ENCODE results near the gene NSUN3. TPM values are rescaled to one million over a fixed set of nuclear protein-coding genes. Genes with fewer than 3 reads are reported as not detected.
A peak's percentile ranks its signal among the peaks of the same experiment; 100 is the strongest.

The NSUN3 gene
- total RNA-seq, 4 donors from 2014 or later: 7.4 to 11.9 (median 8.0) TPM

- Histone ChIP-seq H3K27me3 (no peaks in the 10 kb centered on the region), H3K27ac (replicated peaks in 1 of 4) (no peak overlapping the region), H3K36me3 (peaks cover 12 to 45% (median 17%) of the 10 kb centered on the region in 4 donors), H3K9me3 (no peaks in the 10 kb centered on the region), H3K4me1 (peaks cover 0 to 8% (median 2%) of the 10 kb centered on the region in 4 donors), H3K4me3 (no peak overlapping the region)
- intact Hi-C loops (cut with DNase I): no loop called here
- DNase-seq (ENCODE audit: extremely low spot score): no peak
- TF ChIP-seq EP300 (IDR thresholded peaks at IDR 0.05) (no peak), POLR2AphosphoS5 (IDR thresholded peaks at IDR 0.05) (no peak), POLR2A (IDR thresholded peaks at IDR 0.05; ENCODE audit: low read depth) (no peak)
- TF ChIP-seq, protein P1, sequence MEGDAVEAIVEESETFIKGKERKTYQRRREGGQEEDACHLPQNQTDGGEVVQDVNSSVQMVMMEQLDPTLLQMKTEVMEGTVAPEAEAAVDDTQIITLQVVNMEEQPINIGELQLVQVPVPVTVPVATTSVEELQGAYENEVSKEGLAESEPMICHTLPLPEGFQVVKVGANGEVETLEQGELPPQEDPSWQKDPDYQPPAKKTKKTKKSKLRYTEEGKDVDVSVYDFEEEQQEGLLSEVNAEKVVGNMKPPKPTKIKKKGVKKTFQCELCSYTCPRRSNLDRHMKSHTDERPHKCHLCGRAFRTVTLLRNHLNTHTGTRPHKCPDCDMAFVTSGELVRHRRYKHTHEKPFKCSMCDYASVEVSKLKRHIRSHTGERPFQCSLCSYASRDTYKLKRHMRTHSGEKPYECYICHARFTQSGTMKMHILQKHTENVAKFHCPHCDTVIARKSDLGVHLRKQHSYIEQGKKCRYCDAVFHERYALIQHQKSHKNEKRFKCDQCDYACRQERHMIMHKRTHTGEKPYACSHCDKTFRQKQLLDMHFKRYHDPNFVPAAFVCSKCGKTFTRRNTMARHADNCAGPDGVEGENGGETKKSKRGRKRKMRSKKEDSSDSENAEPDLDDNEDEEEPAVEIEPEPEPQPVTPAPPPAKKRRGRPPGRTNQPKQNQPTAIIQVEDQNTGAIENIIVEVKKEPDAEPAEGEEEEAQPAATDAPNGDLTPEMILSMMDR (IDR thresholded peaks at IDR 0.05): no peak
Observed at GRCh38 chr3:94110854-94111253, 48.0 kb downstream of the NSUN3 start.

GRCh38 chr3:94114666-94115065 is 51.8 kb downstream of the NSUN3 start:
- no peak overlapping the region for H3K4me3 ChIP-seq
- intact Hi-C loops (cut with DNase I): no loop called here
- DNase-seq (ENCODE audit: extremely low spot score): no peak
- H3K4me1 ChIP-seq: peaks cover 0 to 10% (median 2%) of the 10 kb centered on the region in 4 donors
- H3K27me3 ChIP-seq: no peaks in the 10 kb centered on the region
- 89% methylated on average over 5 of the region's 5 CpGs for WGBS
- no peak overlapping the region for H3K27ac ChIP-seq (replicated peaks in 1 of 4)
- H3K36me3 ChIP-seq: peaks cover 8 to 31% (median 16%) of the 10 kb centered on the region in 4 donors
- TF ChIP-seq POLR2AphosphoS5 (IDR thresholded peaks at IDR 0.05) (no peak), POLR2A (IDR thresholded peaks at IDR 0.05; ENCODE audit: low read depth) (no peak), EP300 (IDR thresholded peaks at IDR 0.05) (no peak)
- TF ChIP-seq, protein P1 (IDR thresholded peaks at IDR 0.05): no peak
- no peaks in the 10 kb centered on the region for H3K9me3 ChIP-seq

DNA sequence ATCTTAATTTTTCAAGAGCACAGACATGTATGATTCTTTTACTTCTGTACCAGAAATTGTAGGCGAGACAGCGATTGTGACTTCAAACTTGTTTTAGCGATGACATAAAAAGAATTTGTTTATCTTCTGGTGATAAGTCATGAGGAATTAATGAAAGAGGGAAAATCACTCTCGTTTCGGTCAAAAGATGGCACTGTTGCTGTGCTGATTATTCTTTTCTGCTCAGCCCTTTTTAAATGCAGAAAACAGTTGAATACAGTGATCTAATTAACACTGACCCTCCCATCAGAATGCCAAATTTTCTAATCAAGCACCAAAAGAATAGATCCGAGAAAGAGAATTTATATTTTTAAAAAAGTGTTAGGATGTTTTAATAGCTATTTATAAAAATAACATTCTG is 52.6 kb downstream of the NSUN3 start:
- Histone ChIP-seq H3K27me3 (no peaks in the 10 kb centered on the region), H3K36me3 (peaks cover 8 to 25% (median 16%) of the 10 kb centered on the region in 4 donors), H3K4me3 (no peak overlapping the region), H3K4me1 (peaks cover 0 to 10% (median 2%) of the 10 kb centered on the region in 4 donors), H3K27ac (replicated peaks in 1 of 4) (no peak overlapping the region), H3K9me3 (no peaks in the 10 kb centered on the region)
- 33% methylated on average over 6 of the region's 6 CpGs for WGBS
- intact Hi-C loops (cut with DNase I): no loop called here
- TF ChIP-seq EP300 (IDR thresholded peaks at IDR 0.05): no peak
- TF ChIP-seq, protein P1 (IDR thresholded peaks at IDR 0.05): peak in 2 of 3 experiments; percentile 34 to 37
- TF ChIP-seq POLR2AphosphoS5 (IDR thresholded peaks at IDR 0.05): no peak
- TF ChIP-seq POLR2A (IDR thresholded peaks at IDR 0.05; ENCODE audit: low read depth): no peak
- no peak for DNase-seq (ENCODE audit: extremely low spot score)

DNA sequence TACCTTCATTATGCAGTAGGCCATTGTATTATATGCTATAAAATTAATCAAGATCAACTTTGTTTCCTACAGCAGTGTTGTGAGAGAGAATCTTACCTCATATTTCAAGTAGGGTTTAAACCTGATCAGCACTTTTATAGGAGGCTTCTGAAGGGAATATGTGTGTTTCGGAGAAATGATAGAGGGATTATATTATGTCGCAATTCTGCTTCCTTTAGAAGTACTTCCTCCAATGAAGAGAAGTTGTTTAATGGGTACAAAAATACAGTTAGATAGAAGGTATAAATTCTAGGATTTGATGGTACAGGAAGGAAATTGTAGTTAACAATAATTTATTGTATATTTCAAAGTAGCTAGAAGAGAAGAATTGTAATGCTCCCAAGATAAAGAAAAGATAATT is 54.9 kb downstream of the NSUN3 start:
- WGBS: 91% methylated on average over 2 of the region's 2 CpGs

More for the DNA sequence above, 54.9 kb downstream of the NSUN3 start:
- intact Hi-C loops (cut with DNase I): no loop called here
- Histone ChIP-seq H3K9me3 (no peaks in the 10 kb centered on the region), H3K27me3 (no peaks in the 10 kb centered on the region), H3K36me3 (peaks cover under 1 to 10% (median 2%) of the 10 kb centered on the region in 4 donors), H3K4me1 (peaks cover 0 to 10% (median 2%) of the 10 kb centered on the region in 4 donors), H3K27ac (replicated peaks in 1 of 4) (no peak overlapping the region), H3K4me3 (no peak overlapping the region)
- TF ChIP-seq, protein P1 (IDR thresholded peaks at IDR 0.05): no peak
- TF ChIP-seq EP300 (IDR thresholded peaks at IDR 0.05): no peak
- TF ChIP-seq POLR2A (IDR thresholded peaks at IDR 0.05; ENCODE audit: low read depth): no peak
- no peak for TF ChIP-seq POLR2AphosphoS5 (IDR thresholded peaks at IDR 0.05)
- DNase-seq (ENCODE audit: extremely low spot score): no peak
